ENCODE results near the gene RBMS3.

The RBMS3 gene

GRCh38 chr3:29527246-29527645, 246.4 kb downstream of the RBMS3 start:
- in situ Hi-C loops (cut with MboI; ENCODE audit: low sequenced_read_pairs), result no loop called here
- Histone ChIP-seq H3K9me3 (no peaks in the 10 kb centered on the region; the same call in 1 of the 2 replicates), H3K27me3 (ENCODE audit: low read depth) (no peaks in the 10 kb centered on the region), H3K36me3 (replicated peaks) (no peaks in the 10 kb centered on the region), H3K4me1 (no peaks in the 10 kb centered on the region), H3K4me3 (no peak overlapping the region)
- DNase-seq (ENCODE audit: low spot score in 2 of 2), result no peak

- Histone ChIP-seq H3K27me3 (ENCODE audit: low read depth) (no peaks in the 10 kb centered on the region), H3K4me1 (no peaks in the 10 kb centered on the region), H3K4me3 (no peak overlapping the region)
These were observed 250.8 kb downstream of the RBMS3 start for GRCh38 chr3:29531644-29532043.

GRCh38 chr3:29532473-29532872, 251.6 kb downstream of the RBMS3 start:
- Histone ChIP-seq H3K4me3 (no peak overlapping the region), H3K9me3 (no peaks in the 10 kb centered on the region), H3K4me1 (no peaks in the 10 kb centered on the region), H3K36me3 (replicated peaks) (no peaks in the 10 kb centered on the region), H3K27me3 (ENCODE audit: low read depth) (no peaks in the 10 kb centered on the region)
- in situ Hi-C loops (cut with MboI; ENCODE audit: low sequenced_read_pairs), result no loop called here
- no peak for DNase-seq (ENCODE audit: low spot score in 2 of 2)

More at GRCh38 chr3:29531644-29532043, 250.8 kb downstream of the RBMS3 start:
- no peaks in the 10 kb centered on the region; the same call in 1 of the 2 replicates for H3K9me3 ChIP-seq
- in situ Hi-C loops (cut with MboI; ENCODE audit: low sequenced_read_pairs), result no loop called here
- no peak for DNase-seq (ENCODE audit: low spot score in 2 of 2)
- no peaks in the 10 kb centered on the region for H3K36me3 ChIP-seq (replicated peaks)

DNA sequence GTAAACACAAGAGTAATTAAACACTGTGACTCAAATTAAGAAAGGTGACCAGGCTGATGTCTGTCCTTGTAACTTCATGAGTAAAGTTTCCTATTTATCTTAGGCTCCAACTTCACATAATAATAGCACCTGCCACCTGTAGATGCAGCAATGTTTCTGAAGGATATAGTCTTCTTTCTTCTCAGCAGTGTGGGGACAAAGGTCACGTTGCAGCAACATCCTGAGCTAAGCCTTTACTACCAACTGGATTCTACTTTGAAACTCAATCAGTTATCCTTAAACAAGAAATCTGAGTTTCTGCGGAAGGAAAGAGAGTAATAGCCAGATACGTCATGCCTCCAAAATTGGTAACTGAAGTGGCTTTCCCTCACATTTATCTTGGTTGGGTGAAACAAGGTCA, 253.1 kb downstream of the RBMS3 start:
- H3K9me3 ChIP-seq, result no peaks in the 10 kb centered on the region
- H3K36me3 ChIP-seq (replicated peaks), result no peaks in the 10 kb centered on the region
- no peak for DNase-seq (ENCODE audit: low spot score in 2 of 2)
- H3K27me3 ChIP-seq (ENCODE audit: low read depth), result no peaks in the 10 kb centered on the region
- no peaks in the 10 kb centered on the region for H3K4me1 ChIP-seq
- H3K4me3 ChIP-seq, result no peak overlapping the region
- in situ Hi-C loops (cut with MboI; ENCODE audit: low sequenced_read_pairs), result no loop called here

- Histone ChIP-seq H3K4me3 (no peak overlapping the region), H3K27me3 (ENCODE audit: low read depth) (no peaks in the 10 kb centered on the region), H3K9me3 (no peaks in the 10 kb centered on the region), H3K4me1 (no peaks in the 10 kb centered on the region), H3K36me3 (replicated peaks) (no peaks in the 10 kb centered on the region)
- no peak for DNase-seq (ENCODE audit: low spot score in 2 of 2)
- in situ Hi-C loops (cut with MboI; ENCODE audit: low sequenced_read_pairs), result no loop called here
These were observed 255.3 kb downstream of the RBMS3 start for GRCh38 chr3:29536016-29536758.

GRCh38 chr3:29537889-29538609, 257.2 kb downstream of the RBMS3 start:
- no peak for DNase-seq (ENCODE audit: low spot score in 2 of 2)
- H3K9me3 ChIP-seq, result no peaks in the 10 kb centered on the region
- H3K27me3 ChIP-seq (ENCODE audit: low read depth), result no peaks in the 10 kb centered on the region
- H3K4me1 ChIP-seq, result no peaks in the 10 kb centered on the region
- no peak overlapping the region for H3K4me3 ChIP-seq
- in situ Hi-C loops (cut with MboI; ENCODE audit: low sequenced_read_pairs), result no loop called here
- H3K36me3 ChIP-seq (replicated peaks), result no peaks in the 10 kb centered on the region

GRCh38 chr3:29538610-29538958, 257.7 kb downstream of the RBMS3 start:
- Histone ChIP-seq H3K4me1 (no peaks in the 10 kb centered on the region), H3K36me3 (replicated peaks) (no peaks in the 10 kb centered on the region), H3K9me3 (no peaks in the 10 kb centered on the region), H3K4me3 (no peak overlapping the region), H3K27me3 (ENCODE audit: low read depth) (no peaks in the 10 kb centered on the region)
- in situ Hi-C loops (cut with MboI; ENCODE audit: low sequenced_read_pairs), result no loop called here
- DNase-seq (ENCODE audit: low spot score in 2 of 2), result no peak

GRCh38 chr3:29540544-29540943, 259.7 kb downstream of the RBMS3 start:
- in situ Hi-C loops (cut with MboI; ENCODE audit: low sequenced_read_pairs), result no loop called here

GRCh38 chr3:29544701-29545363, 264.0 kb downstream of the RBMS3 start:
- in situ Hi-C loops (cut with MboI; ENCODE audit: low sequenced_read_pairs), result no loop called here
- no peak for DNase-seq (ENCODE audit: low spot score in 2 of 2)

More at GRCh38 chr3:29540544-29540943, 259.7 kb downstream of the RBMS3 start:
- Histone ChIP-seq H3K27me3 (ENCODE audit: low read depth) (no peaks in the 10 kb centered on the region), H3K36me3 (replicated peaks) (no peaks in the 10 kb centered on the region), H3K4me3 (no peak overlapping the region), H3K9me3 (no peaks in the 10 kb centered on the region), H3K4me1 (no peaks in the 10 kb centered on the region)
- DNase-seq (ENCODE audit: low spot score in 2 of 2), result no peak

DNA sequence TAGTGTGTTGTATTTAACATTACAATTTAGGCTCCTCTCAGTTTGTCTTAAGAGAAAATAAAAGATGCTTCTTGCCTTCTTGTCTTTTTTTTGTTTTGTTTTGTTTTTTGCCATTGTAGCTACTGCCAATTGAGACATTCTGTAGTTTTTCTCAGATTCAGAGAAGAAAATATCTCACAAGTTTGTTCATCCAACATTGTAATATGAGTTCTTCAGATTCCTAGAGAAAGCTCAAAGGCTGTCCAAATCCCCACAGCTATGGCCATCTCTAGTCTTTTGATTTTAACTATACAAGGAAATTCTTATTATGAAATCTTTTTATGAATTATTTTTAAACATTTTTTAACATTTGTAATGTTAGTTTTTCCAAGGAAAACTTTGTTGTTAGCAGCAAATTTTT, 264.7 kb downstream of the RBMS3 start:
- no peaks in the 10 kb centered on the region for H3K9me3 ChIP-seq
- DNase-seq (ENCODE audit: low spot score in 2 of 2), result no peak
- no peaks in the 10 kb centered on the region for H3K36me3 ChIP-seq (replicated peaks)
- no peaks in the 10 kb centered on the region for H3K27me3 ChIP-seq (ENCODE audit: low read depth)
- H3K4me1 ChIP-seq, result no peaks in the 10 kb centered on the region; the same call in 1 of the 2 replicates
- H3K4me3 ChIP-seq, result no peak overlapping the region
- in situ Hi-C loops (cut with MboI; ENCODE audit: low sequenced_read_pairs), result no loop called here

More at GRCh38 chr3:29544701-29545363, 264.0 kb downstream of the RBMS3 start:
- no peaks in the 10 kb centered on the region; the same call in 1 of the 2 replicates for H3K4me1 ChIP-seq
- H3K36me3 ChIP-seq (replicated peaks), result no peaks in the 10 kb centered on the region
- no peaks in the 10 kb centered on the region for H3K27me3 ChIP-seq (ENCODE audit: low read depth)
- H3K4me3 ChIP-seq, result no peak overlapping the region
- no peaks in the 10 kb centered on the region for H3K9me3 ChIP-seq

DNA sequence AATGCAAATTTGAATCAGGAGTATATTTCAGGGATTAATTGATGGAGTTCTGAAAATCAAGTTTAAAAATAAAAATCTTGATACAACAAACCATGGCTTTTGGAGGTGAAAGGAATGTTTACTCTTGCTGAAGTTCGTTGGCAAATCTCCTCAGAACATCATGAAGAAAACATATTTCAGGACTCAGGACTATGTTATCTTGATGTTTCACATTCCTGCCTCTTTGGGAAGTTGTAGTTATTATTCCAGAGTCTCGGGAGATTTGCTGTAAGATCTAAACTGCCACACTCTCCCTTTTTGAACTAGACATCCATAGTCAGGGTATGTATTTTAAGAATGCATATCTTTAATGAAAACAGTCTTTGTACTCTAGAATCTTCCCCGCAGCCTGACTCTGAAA, 271.2 kb downstream of the RBMS3 start:
- no peaks in the 10 kb centered on the region for H3K36me3 ChIP-seq (replicated peaks)
- DNase-seq (ENCODE audit: low spot score in 2 of 2), result no peak
- no peaks in the 10 kb centered on the region for H3K9me3 ChIP-seq
- H3K4me3 ChIP-seq, result no peak overlapping the region
- no peaks in the 10 kb centered on the region; the same call in 1 of the 2 replicates for H3K4me1 ChIP-seq
- no peaks in the 10 kb centered on the region for H3K27me3 ChIP-seq (ENCODE audit: low read depth)
- in situ Hi-C loops (cut with MboI; ENCODE audit: low sequenced_read_pairs), result no loop called here

DNA sequence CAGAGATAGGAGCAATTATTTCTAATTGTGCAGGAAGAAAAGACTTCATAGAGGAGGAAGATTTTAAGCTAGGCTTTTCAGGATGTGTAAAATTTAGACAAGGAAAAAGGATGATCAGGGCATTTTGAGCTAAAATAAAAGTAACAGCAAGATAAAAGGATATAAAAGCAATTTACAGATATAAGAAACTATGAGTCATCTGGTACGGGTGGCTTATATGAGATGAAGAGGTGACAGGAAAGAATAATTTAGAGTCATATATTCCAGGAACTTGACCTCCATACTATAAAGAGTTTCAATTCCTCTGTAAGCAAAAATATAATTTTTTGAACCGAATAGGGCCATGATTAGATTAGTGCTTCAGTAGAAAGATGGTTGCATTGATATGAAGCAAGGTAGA, 273.7 kb downstream of the RBMS3 start:
- DNase-seq (ENCODE audit: low spot score in 2 of 2), result no peak
- in situ Hi-C loops (cut with MboI; ENCODE audit: low sequenced_read_pairs), result no loop called here
- Histone ChIP-seq H3K9me3 (no peaks in the 10 kb centered on the region), H3K4me3 (no peak overlapping the region), H3K4me1 (no peaks in the 10 kb centered on the region; the same call in 1 of the 2 replicates), H3K36me3 (replicated peaks) (no peaks in the 10 kb centered on the region), H3K27me3 (ENCODE audit: low read depth) (no peaks in the 10 kb centered on the region)

DNA sequence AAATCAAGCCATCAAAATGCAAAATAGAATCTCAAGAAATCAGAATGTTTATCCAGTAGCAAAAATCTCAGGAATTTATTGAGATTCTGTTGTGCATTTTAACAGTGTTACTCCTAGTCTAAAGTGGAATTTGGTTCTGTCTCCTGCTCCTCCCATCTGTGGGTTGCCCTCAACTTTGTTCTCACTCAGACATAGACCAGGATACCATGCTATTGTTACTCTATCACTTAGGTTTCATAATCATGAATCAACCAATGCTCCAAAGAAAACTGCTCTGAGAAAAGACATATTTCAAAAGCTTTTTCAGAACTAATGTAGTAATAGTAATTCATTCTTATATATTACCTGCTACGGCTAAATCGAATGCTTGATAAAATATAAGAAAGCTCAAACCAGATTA, 274.7 kb downstream of the RBMS3 start:
- no peaks in the 10 kb centered on the region for H3K9me3 ChIP-seq
- H3K4me3 ChIP-seq, result no peak overlapping the region
- in situ Hi-C loops (cut with MboI; ENCODE audit: low sequenced_read_pairs), result no loop called here
- no peaks in the 10 kb centered on the region for H3K4me1 ChIP-seq
- no peaks in the 10 kb centered on the region for H3K36me3 ChIP-seq (replicated peaks)
- no peaks in the 10 kb centered on the region for H3K27me3 ChIP-seq (ENCODE audit: low read depth)
- no peak for DNase-seq (ENCODE audit: low spot score in 2 of 2)

DNA sequence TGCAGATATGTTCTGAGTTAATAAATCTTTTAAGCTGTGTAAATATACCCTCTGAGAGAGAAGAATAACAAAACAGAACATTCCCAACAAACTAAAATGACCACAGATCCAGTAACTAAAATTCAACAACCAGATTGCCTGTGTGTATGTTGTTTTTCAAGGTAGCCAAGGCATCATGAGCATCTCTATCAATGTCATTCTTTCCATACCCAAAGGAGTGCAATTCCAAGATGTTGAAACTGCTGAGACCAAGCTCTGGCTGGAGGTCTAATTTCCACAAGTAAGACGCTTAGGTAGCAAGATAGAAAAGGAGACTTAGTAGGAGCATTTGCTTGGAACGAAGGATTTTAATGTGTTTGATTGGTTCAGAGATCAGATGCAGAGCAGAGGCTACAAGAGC, 276.3 kb downstream of the RBMS3 start:
- DNase-seq (ENCODE audit: low spot score in 2 of 2), result no peak
- no peaks in the 10 kb centered on the region for H3K36me3 ChIP-seq (replicated peaks)
- no peaks in the 10 kb centered on the region for H3K9me3 ChIP-seq
- no peaks in the 10 kb centered on the region for H3K27me3 ChIP-seq (ENCODE audit: low read depth)
- in situ Hi-C loops (cut with MboI; ENCODE audit: low sequenced_read_pairs), result no loop called here
- no peak overlapping the region for H3K4me3 ChIP-seq
- H3K4me1 ChIP-seq, result no peaks in the 10 kb centered on the region

Measured in HAP-1 (cell line).